ENCODE data around the gene ENG.

DNA sequence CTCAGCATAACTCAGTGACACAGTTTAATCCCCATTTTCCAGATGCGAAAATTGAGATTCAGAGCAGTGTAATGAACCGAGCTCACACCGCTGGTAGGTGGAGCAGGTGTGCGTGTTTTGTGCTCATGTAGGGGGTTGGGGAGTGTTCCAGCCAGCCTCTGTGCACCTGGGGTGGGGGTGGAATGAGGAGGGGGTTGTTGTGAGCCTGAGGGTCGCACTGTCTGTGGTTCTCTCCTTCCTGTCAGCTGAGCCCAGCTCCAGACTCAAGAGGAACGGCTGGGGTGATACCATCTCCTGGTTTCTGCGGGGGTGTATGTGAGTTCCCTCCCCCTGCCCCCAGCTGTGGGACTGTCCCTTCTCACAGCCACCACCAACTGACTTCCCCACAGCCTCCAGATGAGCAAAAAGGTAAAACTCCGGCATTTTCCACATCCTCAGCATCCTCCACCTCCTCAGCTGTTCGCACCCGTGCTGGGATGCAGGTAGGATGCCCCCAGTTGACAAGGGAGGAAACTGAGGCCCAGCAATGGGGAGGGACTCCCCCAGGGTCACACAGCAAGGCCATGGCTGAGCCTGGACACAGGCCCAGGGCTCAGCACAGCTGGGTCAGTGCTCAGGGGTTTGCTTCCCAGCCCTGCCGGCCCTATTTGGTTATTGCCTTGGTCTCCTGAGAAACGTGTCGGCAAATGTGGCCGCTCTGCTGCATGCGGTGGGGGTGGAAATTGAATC lies 78.1 kb downstream of the ENG start:
- TF ChIP-seq OSR1 (CRISPR knock-in tag; IDR thresholded peaks at IDR 0.05) (no peak), RARB (CRISPR knock-in tag; IDR thresholded peaks at IDR 0.05) (no peak), SNAI2 (CRISPR knock-in tag; IDR thresholded peaks at IDR 0.05) (no peak), ZNF565 (CRISPR knock-in tag; conservative IDR thresholded peaks at IDR 0.05; ENCODE audit: low read depth) (no peak), ZFP3 (CRISPR knock-in tag; IDR thresholded peaks at IDR 0.05) (no peak)

Data from SK-N-SH treated with all-trans-retinoic acid at 6 μM for 48 hours (cell line).